AG04450 (cell line): Measurements from ENCODE around the gene CHKA. TPM values are rescaled to one million over a fixed set of nuclear protein-coding genes. Genes with fewer than 3 reads are reported as not detected.
A peak's percentile ranks its signal among the peaks of the same experiment; 100 is the strongest.

Experiments
- CTCF ChIA-PET: fragments of 300-600, 350-600 bp; formaldehyde crosslinking; extraction: SDS; loops from one replicate; lab custom pipeline; 2022; ENCODE audit warnings: antibody characterized with exemption, inconsistent platforms; lab: Charles Lee
- POLR2A ChIA-PET: fragments of 350-600 bp; formaldehyde crosslinking; extraction: SDS; loops from one replicate; lab custom pipeline; 2021; ENCODE audit warnings: antibody characterized with exemption, inconsistent platforms; lab: Yijun Ruan, JAX
- DNase-seq: peaks from one replicate; pipeline ENCODE4 v3.0.0-alpha.2; 2011; ENCODE audit warnings: low read depth, low spot score
- H3K27ac ChIP-seq: one replicate; pipeline ENCODE4 v1.5.1; 2012; ENCODE audit warnings: low read depth, low read length, control low read depth
- H3K27me3 ChIP-seq: one replicate; pipeline ENCODE4 v1.6.0; 2012; ENCODE audit warnings: low read length; ENCODE audit not compliant: control insufficient read depth, insufficient read depth
- H3K4me3 ChIP-seq: 2 replicates; pipeline ENCODE4 v1.5.1; 2011; ENCODE audit warnings: mild to moderate bottlenecking, low read depth, low read length, control low read depth
- H3K9me3 ChIP-seq: 2 replicates; pipeline ENCODE4 v1.5.1; 2012; ENCODE audit warnings: low read length; ENCODE audit not compliant: control insufficient read depth, insufficient read depth
- CTCF ChIP-seq: IDR thresholded peaks from 2 replicates; pipeline ENCODE4 v1.5.1; 2011; ENCODE audit warnings: low read depth, low read length, control low read depth, inconsistent platforms
- polyA plus RNA-seq: library from polyadenylated mRNA; depleted of rRNA; stranded (reverse); fragments of >200 nt; gene quantifications from 2 replicates; pipeline ENCODE4 v1.2.3, GENCODE V29; 2011

Gene CHKA
- polyA plus RNA-seq, 1 experiment = 12.5 TPM

GRCh38 chr11:68081691-68082090 is 39.5 kb downstream of the CHKA start:
- ChIA-PET POLR2A (no interaction called here), CTCF (no interaction called here)
- DNase-seq = no peak
- no peaks in the 10 kb centered on the region for H3K27me3 ChIP-seq
- H3K4me3 ChIP-seq = no peak overlapping the region
- TF ChIP-seq CTCF = no peak
- no peak overlapping the region for H3K27ac ChIP-seq
- no peaks in the 10 kb centered on the region for H3K9me3 ChIP-seq

GRCh38 chr11:68080860-68081259 is 40.3 kb downstream of the CHKA start:
- H3K27me3 ChIP-seq = no peaks in the 10 kb centered on the region

GRCh38 chr11:68077617-68078582 is 43.3 kb downstream of the CHKA start:
- CTCF ChIA-PET = no interaction called here

More at GRCh38 chr11:68080860-68081259, 40.3 kb downstream of the CHKA start:
- Histone ChIP-seq H3K27ac (no peak overlapping the region), H3K9me3 (no peaks in the 10 kb centered on the region), H3K4me3 (no peak overlapping the region)
- no peak for TF ChIP-seq CTCF
- DNase-seq = no peak
- POLR2A ChIA-PET = no interaction called here
- CTCF ChIA-PET = no interaction called here

GRCh38 chr11:68076371-68077042 is 44.7 kb downstream of the CHKA start:
- H3K4me3 ChIP-seq = no peak overlapping the region
- no peaks in the 10 kb centered on the region for H3K27me3 ChIP-seq
- no peaks in the 10 kb centered on the region for H3K9me3 ChIP-seq
- ChIA-PET CTCF (interaction anchor here (1.2 kb wide), 1 partner anchor 132 kb away, joined by 3 read pairs; no protein-coding TSS in a partner anchor), POLR2A (interaction anchor here (0.7 kb wide), 1 partner anchor 30 kb away, joined by 3 read pairs; no protein-coding TSS in a partner anchor)
- peak; percentile 44 for TF ChIP-seq CTCF
- DNase-seq = no peak
- H3K27ac ChIP-seq = no peak overlapping the region

More at GRCh38 chr11:68077617-68078582, 43.3 kb downstream of the CHKA start:
- no peaks in the 10 kb centered on the region for H3K27me3 ChIP-seq
- TF ChIP-seq CTCF = no peak
- no peaks in the 10 kb centered on the region for H3K9me3 ChIP-seq
- DNase-seq = no peak
- POLR2A ChIA-PET = no interaction called here
- no peak overlapping the region for H3K4me3 ChIP-seq
- H3K27ac ChIP-seq = no peak overlapping the region
